Measurements from ENCODE around the gene HOXC6.

The HOXC6 gene

GRCh38 chr12:54047160-54047963 lies 19.1 kb downstream of the HOXC6 start:
- H3K27ac ChIP-seq (ENCODE audit: extremely low read depth, low read depth, low read length): no peak overlapping the region
- TF ChIP-seq KLF10 (tag by site-specific recombination; IDR thresholded peaks at IDR 0.05) (no peak), ZNF19 (tag by site-specific recombination; IDR thresholded peaks at IDR 0.05; ENCODE audit: low read depth) (no peak), ZBTB17 (tag by site-specific recombination; IDR thresholded peaks at IDR 0.05) (no peak), MZF1 (tag by site-specific recombination; IDR thresholded peaks at IDR 0.05; ENCODE audit: borderline replicate concordance) (no peak), ZBTB8A (tag by site-specific recombination; IDR thresholded peaks at IDR 0.05) (no peak), ZNF707 (tag by site-specific recombination; IDR thresholded peaks at IDR 0.05) (no peak), ZBTB21 (tag by site-specific recombination; IDR thresholded peaks at IDR 0.05) (no peak), KLF1 (tag by site-specific recombination; IDR thresholded peaks at IDR 0.05) (no peak), ZNF473 (tag by site-specific recombination; IDR thresholded peaks at IDR 0.05) (no peak), ZNF416 (tag by site-specific recombination; IDR thresholded peaks at IDR 0.05) (no peak), ZNF391 (tag by site-specific recombination; IDR thresholded peaks at IDR 0.05; ENCODE audit: borderline replicate concordance, low read depth) (no peak)
- TF ChIP-seq, protein P1, sequence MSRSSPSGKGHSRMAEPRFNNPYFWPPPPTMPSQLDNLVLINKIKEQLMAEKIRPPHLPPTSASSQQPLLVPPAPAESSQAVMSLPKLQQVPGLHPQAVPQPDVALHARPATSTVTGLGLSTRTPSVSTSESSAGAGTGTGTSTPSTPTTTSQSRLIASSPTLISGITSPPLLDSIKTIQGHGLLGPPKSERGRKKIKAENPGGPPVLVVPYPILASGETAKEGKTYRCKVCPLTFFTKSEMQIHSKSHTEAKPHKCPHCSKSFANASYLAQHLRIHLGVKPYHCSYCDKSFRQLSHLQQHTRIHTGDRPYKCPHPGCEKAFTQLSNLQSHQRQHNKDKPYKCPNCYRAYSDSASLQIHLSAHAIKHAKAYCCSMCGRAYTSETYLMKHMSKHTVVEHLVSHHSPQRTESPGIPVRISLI (tag by site-specific recombination; IDR thresholded peaks at IDR 0.05): no peak
- TF ChIP-seq, protein P2, sequence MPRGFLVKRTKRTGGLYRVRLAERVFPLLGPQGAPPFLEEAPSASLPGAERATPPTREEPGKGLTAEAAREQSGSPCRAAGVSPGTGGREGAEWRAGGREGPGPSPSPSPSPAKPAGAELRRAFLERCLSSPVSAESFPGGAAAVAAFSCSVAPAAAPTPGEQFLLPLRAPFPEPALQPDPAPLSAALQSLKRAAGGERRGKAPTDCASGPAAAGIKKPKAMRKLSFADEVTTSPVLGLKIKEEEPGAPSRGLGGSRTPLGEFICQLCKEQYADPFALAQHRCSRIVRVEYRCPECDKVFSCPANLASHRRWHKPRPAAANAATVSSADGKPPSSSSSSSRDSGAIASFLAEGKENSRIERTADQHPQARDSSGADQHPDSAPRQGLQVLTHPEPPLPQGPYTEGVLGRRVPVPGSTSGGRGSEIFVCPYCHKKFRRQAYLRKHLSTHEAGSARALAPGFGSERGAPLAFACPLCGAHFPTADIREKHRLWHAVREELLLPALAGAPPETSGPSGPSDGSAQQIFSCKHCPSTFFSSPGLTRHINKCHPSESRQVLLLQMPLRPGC (tag by site-specific recombination; IDR thresholded peaks at IDR 0.05): no peak
- TF ChIP-seq, protein P3, sequence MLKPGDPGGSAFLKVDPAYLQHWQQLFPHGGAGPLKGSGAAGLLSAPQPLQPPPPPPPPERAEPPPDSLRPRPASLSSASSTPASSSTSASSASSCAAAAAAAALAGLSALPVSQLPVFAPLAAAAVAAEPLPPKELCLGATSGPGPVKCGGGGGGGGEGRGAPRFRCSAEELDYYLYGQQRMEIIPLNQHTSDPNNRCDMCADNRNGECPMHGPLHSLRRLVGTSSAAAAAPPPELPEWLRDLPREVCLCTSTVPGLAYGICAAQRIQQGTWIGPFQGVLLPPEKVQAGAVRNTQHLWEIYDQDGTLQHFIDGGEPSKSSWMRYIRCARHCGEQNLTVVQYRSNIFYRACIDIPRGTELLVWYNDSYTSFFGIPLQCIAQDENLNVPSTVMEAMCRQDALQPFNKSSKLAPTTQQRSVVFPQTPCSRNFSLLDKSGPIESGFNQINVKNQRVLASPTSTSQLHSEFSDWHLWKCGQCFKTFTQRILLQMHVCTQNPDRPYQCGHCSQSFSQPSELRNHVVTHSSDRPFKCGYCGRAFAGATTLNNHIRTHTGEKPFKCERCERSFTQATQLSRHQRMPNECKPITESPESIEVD (tag by site-specific recombination; IDR thresholded peaks at IDR 0.05): no peak
- TF ChIP-seq, protein P4, sequence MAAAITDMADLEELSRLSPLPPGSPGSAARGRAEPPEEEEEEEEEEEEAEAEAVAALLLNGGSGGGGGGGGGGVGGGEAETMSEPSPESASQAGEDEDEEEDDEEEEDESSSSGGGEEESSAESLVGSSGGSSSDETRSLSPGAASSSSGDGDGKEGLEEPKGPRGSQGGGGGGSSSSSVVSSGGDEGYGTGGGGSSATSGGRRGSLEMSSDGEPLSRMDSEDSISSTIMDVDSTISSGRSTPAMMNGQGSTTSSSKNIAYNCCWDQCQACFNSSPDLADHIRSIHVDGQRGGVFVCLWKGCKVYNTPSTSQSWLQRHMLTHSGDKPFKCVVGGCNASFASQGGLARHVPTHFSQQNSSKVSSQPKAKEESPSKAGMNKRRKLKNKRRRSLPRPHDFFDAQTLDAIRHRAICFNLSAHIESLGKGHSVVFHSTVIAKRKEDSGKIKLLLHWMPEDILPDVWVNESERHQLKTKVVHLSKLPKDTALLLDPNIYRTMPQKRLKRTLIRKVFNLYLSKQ (tag by site-specific recombination; IDR thresholded peaks at IDR 0.05; ENCODE audit: borderline replicate concordance): no peak
- POLR2A ChIA-PET: no interaction called here
- no peak overlapping the region for H3K4me3 ChIP-seq (ENCODE audit: low read depth, low read length)
- peaks cover 4 to 29% of the 10 kb centered on the region in 2 experiments for H3K36me3 ChIP-seq (ENCODE audit: control insufficient read depth in 2 of 2, insufficient read depth in 1 of 2, low read length in 2 of 2)
- CTCF ChIA-PET: interaction anchor here (0.7 kb wide), 1 partner anchor 10 kb away, joined by 3 read pairs; no protein-coding TSS in a partner anchor
- H3K9me3 ChIP-seq (ENCODE audit: control insufficient read depth, insufficient read depth, low read depth, low read length): no peaks in the 10 kb centered on the region
- H3K4me1 ChIP-seq (ENCODE audit: control insufficient read depth, insufficient read depth, low read length): peaks cover 58% of the 10 kb centered on the region

- CTCF ChIA-PET: no interaction called here
- Histone ChIP-seq H3K4me3 (ENCODE audit: low read depth, low read length) (no peak overlapping the region), H3K36me3 (ENCODE audit: control insufficient read depth in 2 of 2, insufficient read depth in 1 of 2, low read length in 2 of 2) (peaks cover 4 to 26% of the 10 kb centered on the region in 2 experiments), H3K9me3 (ENCODE audit: control insufficient read depth, insufficient read depth, low read depth, low read length) (no peaks in the 10 kb centered on the region), H3K27ac (ENCODE audit: extremely low read depth, low read depth, low read length) (no peak overlapping the region), H3K4me1 (ENCODE audit: control insufficient read depth, insufficient read depth, low read length) (peaks cover 59% of the 10 kb centered on the region)
- POLR2A ChIA-PET: no interaction called here
- no peak for TF ChIP-seq PBX3 (CRISPR knock-in tag; IDR thresholded peaks at IDR 0.05)
- TF ChIP-seq, protein P5, sequence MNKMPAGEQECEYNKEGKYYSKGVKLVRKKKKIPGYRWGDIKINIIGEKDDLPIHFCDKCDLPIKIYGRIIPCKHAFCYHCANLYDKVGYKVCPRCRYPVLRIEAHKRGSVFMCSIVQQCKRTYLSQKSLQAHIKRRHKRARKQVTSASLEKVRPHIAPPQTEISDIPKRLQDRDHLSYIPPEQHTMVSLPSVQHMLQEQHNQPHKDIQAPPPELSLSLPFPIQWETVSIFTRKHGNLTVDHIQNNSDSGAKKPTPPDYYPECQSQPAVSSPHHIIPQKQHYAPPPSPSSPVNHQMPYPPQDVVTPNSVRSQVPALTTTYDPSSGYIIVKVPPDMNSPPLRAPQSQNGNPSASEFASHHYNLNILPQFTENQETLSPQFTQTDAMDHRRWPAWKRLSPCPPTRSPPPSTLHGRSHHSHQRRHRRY (tag by site-specific recombination; IDR thresholded peaks at IDR 0.05): no peak
- TF ChIP-seq ZBTB11 (tag by site-specific recombination; conservative IDR thresholded peaks at IDR 0.05; ENCODE audit: low read depth): no peak
Observed at GRCh38 chr12:54047964-54048303, 19.7 kb downstream of the HOXC6 start.
